ENCODE data around the gene CEL.
"Not testable (repeated sequence)": the region's sequence is repeated elsewhere in the genome, so short reads cannot be mapped to it uniquely, and the experiment has no call there.

Gene CEL

GRCh38 chr9:133086212-133086860 lies 24.6 kb downstream of the CEL start:
- DNase-seq (ENCODE audit: insufficient read length); FAIRE-seq: not testable (repeated sequence)

- FAIRE-seq: no peak
- no peak for DNase-seq (ENCODE audit: insufficient read length)
- TF ChIP-seq POLR2AphosphoS5 (IDR thresholded peaks at IDR 0.05; ENCODE audit: low read depth, low read length) (no peak), TAF1 (IDR thresholded peaks at IDR 0.05; ENCODE audit: borderline replicate concordance, low read depth, low read length) (no peak), POLR2A (IDR thresholded peaks at IDR 0.05; ENCODE audit: low read depth, low read length) (no peak)
Measured at GRCh38 chr9:133086894-133087293, 25.1 kb downstream of the CEL start.

- no peak for TF ChIP-seq POLR2A (IDR thresholded peaks at IDR 0.05; ENCODE audit: low read depth, low read length)
- DNase-seq (ENCODE audit: insufficient read length): no peak
- no peak for FAIRE-seq
Measured at GRCh38 chr9:133087429-133088145, 25.8 kb downstream of the CEL start.

GRCh38 chr9:133088146-133088750 lies 26.5 kb downstream of the CEL start:
- DNase-seq (ENCODE audit: insufficient read length): no peak
- no peak for TF ChIP-seq POLR2A (IDR thresholded peaks at IDR 0.05; ENCODE audit: low read depth, low read length)
- TF ChIP-seq POLR2AphosphoS5 (IDR thresholded peaks at IDR 0.05; ENCODE audit: low read depth, low read length): no peak
- no peak for TF ChIP-seq TAF1 (IDR thresholded peaks at IDR 0.05; ENCODE audit: borderline replicate concordance, low read depth, low read length)
- no peak for FAIRE-seq

GRCh38 chr9:133088756-133089155 lies 27.0 kb downstream of the CEL start:
- FAIRE-seq (no peak), DNase-seq (ENCODE audit: insufficient read length) (no peak)
- TF ChIP-seq POLR2A (IDR thresholded peaks at IDR 0.05; ENCODE audit: low read depth, low read length): no peak
- TF ChIP-seq POLR2AphosphoS5 (IDR thresholded peaks at IDR 0.05; ENCODE audit: low read depth, low read length): no peak
- no peak for TF ChIP-seq TAF1 (IDR thresholded peaks at IDR 0.05; ENCODE audit: borderline replicate concordance, low read depth, low read length)

- DNase-seq (ENCODE audit: insufficient read length): no peak
- no peak for TF ChIP-seq POLR2A (IDR thresholded peaks at IDR 0.05; ENCODE audit: low read depth, low read length)
- TF ChIP-seq POLR2AphosphoS5 (IDR thresholded peaks at IDR 0.05; ENCODE audit: low read depth, low read length): no peak
- FAIRE-seq: no peak
Measured at GRCh38 chr9:133089271-133089671, 27.5 kb downstream of the CEL start.

- DNase-seq (ENCODE audit: insufficient read length) (no peak), FAIRE-seq (no peak)
- TF ChIP-seq POLR2AphosphoS5 (IDR thresholded peaks at IDR 0.05; ENCODE audit: low read depth, low read length) (no peak), TAF1 (IDR thresholded peaks at IDR 0.05; ENCODE audit: borderline replicate concordance, low read depth, low read length) (no peak), POLR2A (IDR thresholded peaks at IDR 0.05; ENCODE audit: low read depth, low read length) (no peak)
Measured at GRCh38 chr9:133090187-133090586, 28.4 kb downstream of the CEL start.

GRCh38 chr9:133090752-133091385 lies 29.1 kb downstream of the CEL start:
- FAIRE-seq (no peak), DNase-seq (ENCODE audit: insufficient read length) (no peak)
- TF ChIP-seq POLR2A (IDR thresholded peaks at IDR 0.05; ENCODE audit: low read depth, low read length): no peak
- TF ChIP-seq POLR2AphosphoS5 (IDR thresholded peaks at IDR 0.05; ENCODE audit: low read depth, low read length): no peak; the same call in 1 of the 2 replicates
- no peak for TF ChIP-seq TAF1 (IDR thresholded peaks at IDR 0.05; ENCODE audit: borderline replicate concordance, low read depth, low read length)

- not testable (repeated sequence) for FAIRE-seq
Measured at GRCh38 chr9:133094351-133094750, 32.6 kb downstream of the CEL start.

GRCh38 chr9:133094842-133095393 lies 33.1 kb downstream of the CEL start:
- FAIRE-seq (no peak), DNase-seq (ENCODE audit: insufficient read length) (no peak)
- TF ChIP-seq POLR2A (IDR thresholded peaks at IDR 0.05; ENCODE audit: low read depth, low read length) (no peak), TAF1 (IDR thresholded peaks at IDR 0.05; ENCODE audit: borderline replicate concordance, low read depth, low read length) (no peak), POLR2AphosphoS5 (IDR thresholded peaks at IDR 0.05; ENCODE audit: low read depth, low read length) (no peak)

More at GRCh38 chr9:133094351-133094750, 32.6 kb downstream of the CEL start:
- DNase-seq (ENCODE audit: insufficient read length): not testable (repeated sequence)

- TF ChIP-seq TAF1 (IDR thresholded peaks at IDR 0.05; ENCODE audit: borderline replicate concordance, low read depth, low read length): no peak
- no peak; the same call in 1 of the 2 replicates for TF ChIP-seq POLR2A (IDR thresholded peaks at IDR 0.05; ENCODE audit: low read depth, low read length)
- TF ChIP-seq POLR2AphosphoS5 (IDR thresholded peaks at IDR 0.05; ENCODE audit: low read depth, low read length): no peak
- FAIRE-seq (no peak), DNase-seq (ENCODE audit: insufficient read length) (no peak)
Measured at GRCh38 chr9:133098104-133098754, 36.4 kb downstream of the CEL start.

Data from GM12892 (cell line).